Muscle of arm (tissue), 14 donors: Measurements from ENCODE around the gene MTMR10. TPM values are rescaled to one million over a fixed set of nuclear protein-coding genes. Genes with fewer than 3 reads are reported as not detected.

Experiments
- DNase-seq: peaks from one replicate; pipeline ENCODE4 v3.0.0-alpha.2; 2013
- long read RNA-seq, 11 donors: transcript quantifications; one replicate each; lab custom pipeline, GENCODE V29; 2026
- polyA plus RNA-seq, 12 donors: library from polyadenylated mRNA; unstranded; fragments of 120-200 nt; gene quantifications; one replicate each; pipeline ENCODE4 v1.2.1, GENCODE V29; 2013; ENCODE audit not compliant: insufficient read length in 12 of 12

Gene MTMR10, protein sequence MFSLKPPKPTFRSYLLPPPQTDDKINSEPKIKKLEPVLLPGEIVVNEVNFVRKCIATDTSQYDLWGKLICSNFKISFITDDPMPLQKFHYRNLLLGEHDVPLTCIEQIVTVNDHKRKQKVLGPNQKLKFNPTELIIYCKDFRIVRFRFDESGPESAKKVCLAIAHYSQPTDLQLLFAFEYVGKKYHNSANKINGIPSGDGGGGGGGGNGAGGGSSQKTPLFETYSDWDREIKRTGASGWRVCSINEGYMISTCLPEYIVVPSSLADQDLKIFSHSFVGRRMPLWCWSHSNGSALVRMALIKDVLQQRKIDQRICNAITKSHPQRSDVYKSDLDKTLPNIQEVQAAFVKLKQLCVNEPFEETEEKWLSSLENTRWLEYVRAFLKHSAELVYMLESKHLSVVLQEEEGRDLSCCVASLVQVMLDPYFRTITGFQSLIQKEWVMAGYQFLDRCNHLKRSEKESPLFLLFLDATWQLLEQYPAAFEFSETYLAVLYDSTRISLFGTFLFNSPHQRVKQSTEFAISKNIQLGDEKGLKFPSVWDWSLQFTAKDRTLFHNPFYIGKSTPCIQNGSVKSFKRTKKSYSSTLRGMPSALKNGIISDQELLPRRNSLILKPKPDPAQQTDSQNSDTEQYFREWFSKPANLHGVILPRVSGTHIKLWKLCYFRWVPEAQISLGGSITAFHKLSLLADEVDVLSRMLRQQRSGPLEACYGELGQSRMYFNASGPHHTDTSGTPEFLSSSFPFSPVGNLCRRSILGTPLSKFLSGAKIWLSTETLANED
- 10 to 100 TPM in 11 of 12 donors, not detected in 1; 17.9 to 30.5 (median 21.7) TPM for polyA plus RNA-seq
- long read RNA-seq, donor 1: 0 reads
- long read RNA-seq, donor 2, partial matches to known transcripts: 0 of 5 reads
- long read RNA-seq, donor 2, other reads (novel, unspliced or antisense): 5 of 5 reads
- long read RNA-seq, donor 3, full-length matches to known transcripts: 3 of 3 reads
- long read RNA-seq, donor 3, partial matches to known transcripts: 0 of 3 reads
- long read RNA-seq, donor 3, other reads (novel, unspliced or antisense): 0 of 3 reads
- long read RNA-seq, donor 4, full-length matches to known transcripts: 1 of 1 reads
- long read RNA-seq, donor 4, partial matches to known transcripts: 0 of 1 reads
- long read RNA-seq, donor 4, other reads (novel, unspliced or antisense): 0 of 1 reads
- long read RNA-seq, donor 5, full-length matches to known transcripts: 1 of 1 reads
- long read RNA-seq, donor 5, partial matches to known transcripts: 0 of 1 reads
- long read RNA-seq, donor 5, other reads (novel, unspliced or antisense): 0 of 1 reads
- long read RNA-seq, donor 6: 0 reads
- long read RNA-seq, donor 7: 0 reads
- long read RNA-seq, donor 8, full-length matches to known transcripts: 2 of 9 reads
- long read RNA-seq, donor 8, partial matches to known transcripts: 7 of 9 reads
- long read RNA-seq, donor 8, other reads (novel, unspliced or antisense): 0 of 9 reads
- long read RNA-seq, donor 9, full-length matches to known transcripts: 1 of 1 reads
- long read RNA-seq, donor 9, partial matches to known transcripts: 0 of 1 reads
- long read RNA-seq, donor 9, other reads (novel, unspliced or antisense): 0 of 1 reads
- long read RNA-seq, donor 10, full-length matches to known transcripts: 1 of 1 reads
- long read RNA-seq, donor 10, partial matches to known transcripts: 0 of 1 reads
- long read RNA-seq, donor 10, other reads (novel, unspliced or antisense): 0 of 1 reads
- long read RNA-seq, donor 11: 0 reads

DNA sequence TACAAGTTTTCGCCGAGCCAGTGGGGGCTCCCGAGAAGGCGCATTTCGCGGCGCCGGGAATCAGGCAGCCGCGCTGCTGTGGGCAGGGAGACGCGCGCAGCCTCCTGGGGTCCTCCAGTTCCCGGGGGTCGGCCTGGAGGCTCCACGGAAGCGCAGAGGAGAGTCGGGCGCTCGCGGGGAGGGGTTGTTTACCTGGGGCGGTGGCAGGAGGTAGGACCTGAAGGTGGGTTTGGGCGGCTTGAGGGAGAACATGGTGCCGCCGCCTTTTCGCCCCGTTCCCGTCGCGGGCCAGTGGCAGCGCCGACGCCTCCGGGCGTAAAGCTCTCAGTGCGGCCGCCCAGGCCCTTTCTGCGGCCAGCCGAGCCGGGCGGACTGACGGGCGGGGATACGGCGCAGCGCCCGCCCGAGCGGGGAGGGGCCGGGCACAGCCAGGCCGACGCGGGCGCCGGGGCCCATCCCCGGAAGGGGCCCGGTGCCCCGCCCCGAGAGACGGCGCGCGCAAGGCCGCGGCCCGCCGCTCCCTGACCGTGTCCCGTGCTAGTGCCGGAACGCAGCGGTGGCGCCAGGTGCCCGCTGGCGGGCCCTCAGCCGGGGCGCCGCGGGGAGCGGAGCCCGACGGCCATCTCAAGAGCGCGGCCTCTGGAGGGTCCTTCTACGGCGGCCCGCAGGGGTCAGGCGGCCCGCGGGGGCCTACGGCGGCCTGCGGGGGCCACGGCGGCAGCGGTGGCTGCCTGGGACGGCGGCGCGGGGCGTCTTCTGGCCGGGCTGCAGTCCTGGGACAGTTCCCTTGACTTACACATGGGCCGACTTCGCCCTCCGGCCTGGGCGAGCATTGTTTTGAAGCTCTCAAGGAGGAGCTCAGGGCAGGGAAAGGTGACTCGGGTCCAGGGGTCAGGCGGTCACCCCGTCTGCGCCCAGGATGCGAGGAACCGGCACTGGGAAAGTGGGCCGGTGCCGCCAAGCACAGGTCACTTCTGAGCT lies at the start of gene MTMR10:
MTMR10 (minus strand) TSS at position 374 of the 981 bp plus-strand sequence; CDS start at position 252, 122 bp downstream.
- peak; percentile 57 for DNase-seq

DNA sequence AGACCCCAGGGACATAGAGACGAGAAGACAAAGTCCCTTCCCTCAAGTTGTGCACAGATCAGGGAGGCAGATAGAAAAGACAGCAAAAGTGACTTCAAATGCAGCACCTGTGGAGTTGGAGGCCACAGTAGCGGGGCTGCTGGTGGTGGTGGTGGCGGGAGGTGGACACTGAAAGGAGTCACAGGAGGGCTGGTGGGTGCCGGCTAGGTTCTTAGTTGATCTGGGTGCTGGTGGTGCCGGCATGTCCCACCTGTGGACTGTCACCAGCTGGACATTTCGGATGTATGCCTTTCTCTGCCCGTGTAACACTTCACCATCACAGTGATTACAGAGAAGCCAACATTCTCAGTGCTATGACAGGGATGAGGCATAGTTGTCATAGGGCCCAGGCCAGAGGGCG lies 49.2 kb upstream of the MTMR10 start:
- DNase-seq: no peak

DNA sequence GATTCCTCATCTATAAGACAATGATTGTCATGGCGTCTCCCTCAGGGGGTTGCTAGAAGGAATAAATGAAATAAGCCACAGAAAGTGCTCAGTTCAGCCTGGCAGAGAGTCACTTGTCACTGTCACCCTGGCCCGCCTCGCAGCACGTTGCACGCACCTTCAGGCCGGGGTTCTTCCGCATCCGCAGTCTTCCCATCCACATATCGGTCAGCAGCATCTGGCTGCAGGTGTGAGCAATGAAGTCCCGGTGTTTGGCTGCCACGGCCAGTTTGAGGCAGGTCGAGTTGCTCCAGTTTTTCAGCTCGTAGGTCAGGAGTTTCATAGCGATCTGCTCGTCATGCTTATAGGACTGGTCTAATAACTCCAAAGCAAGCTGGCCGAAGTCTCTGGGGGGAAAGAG lies 48.5 kb upstream of the MTMR10 start:
- DNase-seq: no peak

DNA sequence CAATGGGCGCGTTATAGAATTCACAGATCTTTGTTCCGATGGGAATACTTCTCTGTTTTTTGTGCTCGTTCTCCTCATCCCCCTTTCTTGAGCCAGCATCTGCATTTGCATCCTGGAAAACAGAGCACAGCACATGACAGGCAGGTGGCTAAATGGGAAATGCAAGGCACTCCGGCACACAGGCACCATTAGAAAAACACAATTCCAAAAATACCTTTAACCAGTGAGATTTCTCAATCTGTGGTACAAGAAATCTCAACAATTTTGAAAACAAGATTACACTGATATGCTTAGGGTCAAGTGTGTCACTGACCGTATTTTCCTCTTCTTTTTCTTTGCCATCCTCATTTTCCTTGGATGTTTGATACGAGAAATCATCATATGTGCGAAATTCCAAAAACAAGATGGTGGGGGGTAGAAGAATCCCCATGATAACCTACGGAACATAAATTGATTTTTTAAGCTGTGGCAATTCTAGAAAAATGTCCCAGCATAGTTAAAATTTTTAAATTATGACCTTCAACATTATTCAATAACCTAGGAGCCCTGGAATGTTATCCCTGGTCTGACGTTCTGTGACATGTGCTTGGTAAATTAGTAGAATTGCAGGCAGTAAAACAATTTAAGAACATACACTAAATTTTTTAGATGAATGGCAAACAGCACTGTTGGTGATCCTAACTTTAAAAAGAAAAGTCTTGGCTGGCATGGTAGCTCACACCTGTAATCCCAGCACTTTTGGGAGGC lies 46.5 kb upstream of the MTMR10 start:
- no peak for DNase-seq

DNA sequence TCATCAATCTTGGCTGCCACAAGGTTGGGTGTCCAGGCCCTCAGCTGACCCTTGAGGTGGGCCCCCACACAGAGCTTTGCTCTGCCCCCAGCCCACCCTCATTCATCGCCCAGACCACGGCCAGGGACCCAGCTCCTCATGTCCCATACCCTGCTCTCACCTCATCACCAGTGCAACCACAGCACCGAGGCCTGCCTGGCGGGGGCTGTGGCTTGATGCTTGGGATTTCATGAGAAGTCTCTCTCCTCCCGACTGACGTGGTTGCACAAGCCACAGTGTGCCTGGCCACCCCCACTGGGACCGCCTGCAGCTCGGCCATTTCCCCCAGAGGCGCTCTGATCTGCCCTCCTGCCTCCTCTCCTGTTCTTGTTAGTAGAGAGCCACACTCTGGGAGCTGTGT lies 45.4 kb upstream of the MTMR10 start:
- DNase-seq: no peak

DNA sequence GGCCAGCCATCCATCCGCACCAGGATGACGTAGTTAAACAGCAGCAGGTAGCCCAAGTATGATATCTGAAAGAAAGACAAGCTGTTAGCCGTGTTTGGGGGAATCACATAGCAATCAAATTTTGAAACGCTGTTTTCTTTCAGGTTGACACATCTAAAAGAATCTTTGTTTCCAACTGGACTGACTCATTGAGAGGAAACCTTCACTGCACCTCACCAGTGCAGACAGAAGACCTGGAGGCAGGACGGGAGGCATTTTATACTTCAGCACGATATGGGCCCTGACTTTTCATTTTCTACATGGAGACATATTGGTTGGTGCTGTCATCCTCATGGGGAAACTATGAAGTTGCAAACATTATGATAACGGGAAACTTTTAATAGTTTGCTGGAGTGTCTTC lies 44.2 kb upstream of the MTMR10 start:
- DNase-seq: no peak

DNA sequence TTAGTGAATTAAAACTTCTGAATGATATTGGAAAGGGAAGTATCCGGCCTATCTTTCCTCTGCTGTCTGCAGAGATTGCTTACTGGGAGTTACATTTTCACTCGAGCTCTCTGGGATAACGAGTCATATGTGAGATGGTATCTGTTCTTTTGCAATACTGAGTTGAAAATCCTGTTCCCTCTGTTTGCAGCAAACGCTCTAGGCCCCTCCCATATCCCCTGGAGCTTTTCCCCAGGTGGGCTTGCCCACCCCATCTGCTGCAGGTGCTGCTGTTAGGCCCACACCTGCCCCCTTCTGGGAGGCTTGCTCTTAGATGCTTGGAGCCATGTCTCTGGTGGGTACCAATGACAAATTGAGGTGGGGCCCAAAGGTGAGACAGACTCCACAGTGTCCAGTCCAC lies 42.7 kb upstream of the MTMR10 start:
- no peak for DNase-seq

DNA sequence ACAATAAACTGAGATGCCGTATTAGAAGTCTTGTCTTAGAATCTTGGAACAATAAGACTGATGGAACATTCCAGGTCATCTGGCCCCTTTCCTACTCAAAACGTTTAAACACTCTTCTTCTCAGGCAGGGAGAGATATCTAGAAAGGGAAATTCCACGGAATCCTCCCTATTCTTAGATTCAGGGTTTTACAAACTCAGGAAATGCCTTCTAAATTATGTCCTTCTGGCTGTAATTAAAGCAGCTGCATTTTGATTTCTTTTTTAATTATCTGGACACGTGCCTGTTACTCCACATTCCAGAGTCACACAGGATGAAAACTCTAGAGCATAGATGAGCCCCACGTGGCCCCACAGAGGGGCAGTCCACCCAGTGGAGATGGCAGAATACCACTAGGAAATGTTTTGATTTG lies 41.5 kb upstream of the MTMR10 start:
- DNase-seq: no peak

DNA sequence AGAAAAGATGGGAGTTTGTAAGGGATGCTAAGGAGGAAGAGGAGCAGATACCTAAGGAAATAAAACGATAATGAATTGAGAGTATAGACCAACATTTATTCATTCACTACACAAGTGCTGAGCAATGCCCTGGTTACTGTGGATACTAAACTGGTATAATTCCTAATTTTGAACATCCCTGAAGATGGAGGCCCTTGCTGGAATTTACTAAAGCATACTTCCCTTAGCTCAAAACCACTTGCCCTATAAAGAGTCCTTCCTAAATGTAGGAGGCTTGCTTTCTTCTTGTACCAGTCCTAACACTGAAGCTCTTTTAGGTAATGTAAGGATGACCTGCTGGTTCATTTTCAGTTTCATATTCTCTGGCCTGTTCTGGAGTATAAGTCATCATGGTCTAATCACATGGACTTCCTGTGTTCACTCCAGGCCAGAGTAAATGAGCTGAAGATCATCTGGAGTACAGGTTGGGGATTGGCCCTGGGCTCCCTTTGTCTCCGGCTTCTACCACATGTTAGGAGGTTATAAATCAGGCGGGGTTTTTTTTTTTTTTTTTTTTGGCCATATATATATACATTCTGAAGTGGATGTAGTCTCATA lies 40.1 kb upstream of the MTMR10 start:
- no peak for DNase-seq

DNA sequence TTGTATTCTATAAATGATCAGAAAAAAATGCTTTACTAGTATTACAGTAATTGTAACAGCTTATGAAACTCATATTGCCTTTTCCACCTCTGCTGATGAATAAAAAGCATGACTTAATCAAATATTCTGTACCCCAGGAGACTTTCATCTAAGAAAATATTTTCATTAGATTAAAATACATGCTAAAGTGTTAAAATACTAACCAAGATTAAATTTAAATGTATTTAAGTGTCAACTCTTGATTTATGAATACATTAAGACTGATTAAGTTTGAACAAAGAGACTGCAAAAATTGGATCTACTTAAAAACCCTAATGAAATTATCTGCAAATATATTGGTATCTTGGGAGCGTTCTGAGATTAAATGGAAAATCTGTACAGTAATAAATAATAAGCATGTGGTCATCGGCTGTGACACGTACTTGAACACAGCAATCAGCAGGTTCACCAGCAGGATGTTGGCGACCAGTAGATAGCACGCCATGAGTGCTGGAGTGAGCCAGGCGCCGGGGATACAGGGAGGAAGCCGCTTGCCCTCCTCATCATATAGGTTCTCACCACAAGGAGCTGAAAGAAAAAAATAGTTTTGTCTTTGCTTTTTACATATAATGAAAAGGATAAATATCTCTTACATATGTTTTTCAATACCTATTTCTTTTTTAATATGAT lies 36.6 kb upstream of the MTMR10 start:
- no peak for DNase-seq

DNA sequence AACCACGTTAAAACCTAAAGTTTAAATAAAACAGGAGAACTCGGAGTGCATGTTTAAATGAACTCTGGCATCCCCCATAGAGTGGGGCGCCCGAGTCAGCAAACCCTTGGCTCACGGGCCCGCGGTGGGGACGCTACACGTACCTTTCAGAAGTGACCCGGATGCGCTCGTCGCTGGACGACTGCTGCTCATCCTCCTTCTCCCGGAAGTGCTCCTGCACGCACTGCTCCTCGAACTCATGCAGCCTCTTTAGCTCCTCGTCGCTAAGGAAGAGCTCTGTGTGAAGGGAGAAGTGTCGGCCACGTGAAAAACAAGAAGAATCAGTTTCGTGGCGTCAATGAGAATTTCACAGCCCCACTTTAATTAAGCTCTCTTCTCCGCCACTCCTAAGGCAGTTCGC lies 34.6 kb upstream of the MTMR10 start:
- no peak for DNase-seq

DNA sequence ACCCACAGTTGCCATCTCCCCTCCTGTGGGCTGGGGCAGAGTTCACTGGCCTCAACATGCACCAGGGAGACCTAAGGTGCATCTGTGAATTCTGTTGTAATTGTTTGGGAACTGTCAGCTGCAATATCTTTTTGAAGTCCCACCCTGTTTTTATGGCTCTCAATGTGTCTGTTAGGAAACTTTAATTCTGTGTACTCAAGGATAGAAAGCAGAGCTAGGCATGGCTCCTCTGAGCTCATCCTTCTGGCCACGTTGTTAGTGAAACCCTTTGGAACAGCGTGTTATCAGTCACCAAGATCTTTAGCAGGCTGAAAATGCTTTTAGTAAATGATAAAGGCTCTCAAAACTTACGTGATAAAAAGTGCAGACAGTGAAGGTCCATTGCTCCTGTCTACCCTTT lies 33.6 kb upstream of the MTMR10 start:
- no peak for DNase-seq

DNA sequence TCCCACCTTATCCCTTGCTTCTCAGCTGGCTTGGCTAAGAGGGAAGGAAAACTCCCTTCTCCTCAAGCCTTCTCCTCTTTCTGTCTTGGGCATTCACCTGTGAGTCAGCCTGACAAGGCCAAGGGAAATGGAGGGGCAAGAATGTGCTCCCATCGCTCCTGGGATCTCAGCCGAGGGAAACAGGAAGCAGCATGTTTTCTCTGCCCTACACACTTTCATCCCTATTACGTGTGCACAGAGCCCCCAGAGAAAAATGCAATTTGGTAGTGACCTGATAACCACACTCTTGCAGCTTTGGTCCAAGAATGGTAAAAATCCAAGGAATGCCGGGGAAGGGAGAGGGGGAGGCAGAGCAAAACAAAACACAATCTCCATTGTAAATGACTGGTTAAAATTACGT lies 32.9 kb upstream of the MTMR10 start:
- no peak for DNase-seq

DNA sequence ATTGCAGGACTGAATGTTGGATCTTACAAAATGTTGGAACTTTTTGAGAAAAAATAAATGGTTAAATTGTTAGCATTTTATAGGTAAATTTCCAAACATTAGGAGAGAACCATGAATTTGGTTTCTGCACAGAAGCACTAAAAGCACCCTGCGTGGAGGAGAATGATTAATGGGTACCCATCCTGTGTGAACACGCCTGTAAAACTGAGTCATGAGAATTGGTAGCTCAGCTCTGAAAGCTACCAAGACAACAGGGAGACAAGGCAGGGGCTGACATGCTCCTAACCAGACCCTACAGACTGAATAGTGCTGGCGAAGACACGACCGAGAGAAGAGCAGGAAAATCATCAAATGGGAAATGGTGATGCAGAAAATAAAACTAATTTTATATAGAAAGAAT lies 32.4 kb upstream of the MTMR10 start:
- no peak for DNase-seq

DNA sequence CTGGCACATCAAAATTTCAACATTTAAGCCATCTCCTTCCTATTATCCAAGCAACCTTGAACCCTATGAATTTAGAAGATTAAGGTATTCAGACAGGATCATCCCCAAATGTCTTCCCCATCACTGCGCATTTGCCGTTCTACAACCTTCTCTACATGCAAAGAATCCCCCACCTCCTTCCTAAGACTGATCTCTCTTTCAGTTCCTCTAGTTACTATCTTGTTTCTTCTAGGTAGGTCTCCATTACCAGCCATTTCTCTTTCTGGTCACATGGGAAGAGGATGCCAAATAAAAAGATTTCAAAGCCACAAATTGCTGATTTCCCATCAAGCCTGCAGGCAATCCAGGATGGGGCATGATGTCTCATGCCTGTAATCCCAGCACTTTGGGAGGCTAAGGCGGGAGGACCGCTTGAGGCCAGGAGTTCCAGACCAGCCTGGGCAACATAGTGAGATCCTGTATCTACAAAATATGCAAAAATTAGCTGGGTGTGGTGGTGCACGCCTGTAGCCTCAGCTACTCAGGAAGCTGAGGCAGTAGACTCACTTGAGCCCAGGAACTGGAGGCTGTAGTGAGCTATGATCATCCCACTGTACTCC lies 29.7 kb upstream of the MTMR10 start:
- no peak for DNase-seq

DNA sequence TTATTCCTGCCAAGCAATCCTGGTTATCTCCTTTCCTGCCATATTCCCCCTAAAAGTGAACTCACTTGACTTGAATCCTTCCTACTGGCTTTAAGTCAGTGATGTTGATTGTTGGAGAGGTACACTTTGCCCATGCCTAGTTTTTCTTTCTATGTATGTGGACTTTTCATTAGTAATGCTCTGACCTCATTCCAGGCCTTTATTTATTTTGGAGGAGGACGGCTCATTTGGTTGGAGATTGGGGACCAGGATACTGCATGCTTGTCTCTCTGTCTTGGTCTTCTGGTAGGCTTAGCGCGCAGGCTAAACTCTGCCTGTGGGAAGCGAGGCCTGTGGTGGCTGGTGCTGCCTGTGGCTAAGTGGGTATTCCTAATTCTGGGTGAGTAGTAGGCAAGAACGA lies 29.1 kb upstream of the MTMR10 start:
- no peak for DNase-seq

DNA sequence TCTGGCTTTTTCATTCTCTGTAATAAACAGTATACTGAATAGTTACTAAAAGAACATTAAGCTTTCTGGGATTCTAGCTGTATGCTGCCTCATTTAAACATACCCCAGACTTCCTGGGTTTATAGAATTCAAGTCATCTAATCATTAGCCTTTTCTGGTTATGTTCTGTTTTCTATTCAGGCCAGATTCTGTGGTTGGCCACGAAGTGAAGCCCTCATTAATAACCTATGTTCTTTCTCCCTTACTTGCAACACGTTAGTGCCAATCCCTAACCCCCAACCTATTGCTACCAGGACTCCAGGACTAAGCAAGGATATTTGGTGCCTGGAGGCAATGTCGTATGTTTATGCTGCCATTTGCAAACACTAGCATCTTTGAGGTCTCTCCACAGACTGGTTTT lies 28.6 kb upstream of the MTMR10 start:
- no peak for DNase-seq

DNA sequence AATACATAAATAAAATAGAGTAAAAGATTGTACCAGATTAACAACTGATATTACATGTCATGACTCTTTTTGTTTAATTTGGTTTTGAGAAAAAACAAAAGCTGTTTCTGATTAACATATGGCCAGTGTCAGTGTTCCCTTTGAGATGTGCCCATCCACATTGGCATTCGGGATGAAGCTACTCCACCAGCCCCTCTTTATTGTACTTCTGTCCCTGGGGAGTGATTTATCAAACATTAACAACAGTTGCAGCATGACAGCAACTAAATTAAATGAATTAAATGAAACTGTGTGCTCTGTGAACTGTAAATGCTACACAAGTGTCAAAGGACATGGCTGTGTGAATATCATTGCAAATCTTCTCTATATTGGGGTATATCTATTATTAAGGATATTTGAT lies 25.9 kb upstream of the MTMR10 start:
- DNase-seq: no peak
